Parathyroid adenoma (tissue), 2 donors: ENCODE results near the gene NOP10.
A peak's percentile ranks its signal among the peaks of the same experiment; 100 is the strongest.

ENCODE experiments used
- H2AFZ ChIP-seq: fragments of 300-600 bp; sonication (generic); one replicate; pipeline ENCODE4 v1.7.0; 2017; ENCODE audit warnings: antibody characterized with exemption, mild to moderate bottlenecking
- H3K27ac ChIP-seq: fragments of 300-600 bp; sonication (generic); one replicate; pipeline ENCODE4 v1.7.0; 2017
- H3K27me3 ChIP-seq: fragments of 300-600 bp; sonication (generic); one replicate; pipeline ENCODE4 v1.7.0; 2017; ENCODE audit warnings: low read length; ENCODE audit not compliant: control insufficient read depth, insufficient read depth
- H3K36me3 ChIP-seq: fragments of 300-600 bp; sonication (generic); one replicate; pipeline ENCODE4 v1.7.0; 2017; ENCODE audit warnings: low read length; ENCODE audit not compliant: control insufficient read depth, insufficient read depth
- H3K4me1 ChIP-seq: fragments of 300-600 bp; sonication (generic); one replicate; pipeline ENCODE4 v1.7.0; 2017; ENCODE audit warnings: control low read depth
- H3K4me2 ChIP-seq: fragments of 300-600 bp; sonication (generic); one replicate; pipeline ENCODE4 v1.7.0; 2017; ENCODE audit warnings: low read length
- H3K4me3 ChIP-seq: fragments of 300-600 bp; sonication (generic); one replicate; pipeline ENCODE4 v1.7.0; 2017; ENCODE audit warnings: low read depth, low read length
- H3K79me2 ChIP-seq: fragments of 300-600 bp; sonication (generic); one replicate; pipeline ENCODE4 v1.7.0; 2017; ENCODE audit warnings: control low read depth
- H3K9ac ChIP-seq: fragments of 300-600 bp; sonication (generic); one replicate; pipeline ENCODE4 v1.7.0; 2017; ENCODE audit warnings: mild to moderate bottlenecking
- H3K9me3 ChIP-seq: fragments of 300-600 bp; sonication (generic); one replicate; pipeline ENCODE4 v1.7.0; 2017; ENCODE audit warnings: low read length; ENCODE audit not compliant: control insufficient read depth
- TF ChIP-seq, protein P1 (sequence below): fragments of 300-600 bp; sonication (generic); IDR thresholded peaks from one replicate; pipeline ENCODE4 v1.7.0; 2017; ENCODE audit warnings: antibody characterized with exemption, mild to moderate bottlenecking
- donor health status: primary hyperparathyroidism.

The NOP10 gene

DNA sequence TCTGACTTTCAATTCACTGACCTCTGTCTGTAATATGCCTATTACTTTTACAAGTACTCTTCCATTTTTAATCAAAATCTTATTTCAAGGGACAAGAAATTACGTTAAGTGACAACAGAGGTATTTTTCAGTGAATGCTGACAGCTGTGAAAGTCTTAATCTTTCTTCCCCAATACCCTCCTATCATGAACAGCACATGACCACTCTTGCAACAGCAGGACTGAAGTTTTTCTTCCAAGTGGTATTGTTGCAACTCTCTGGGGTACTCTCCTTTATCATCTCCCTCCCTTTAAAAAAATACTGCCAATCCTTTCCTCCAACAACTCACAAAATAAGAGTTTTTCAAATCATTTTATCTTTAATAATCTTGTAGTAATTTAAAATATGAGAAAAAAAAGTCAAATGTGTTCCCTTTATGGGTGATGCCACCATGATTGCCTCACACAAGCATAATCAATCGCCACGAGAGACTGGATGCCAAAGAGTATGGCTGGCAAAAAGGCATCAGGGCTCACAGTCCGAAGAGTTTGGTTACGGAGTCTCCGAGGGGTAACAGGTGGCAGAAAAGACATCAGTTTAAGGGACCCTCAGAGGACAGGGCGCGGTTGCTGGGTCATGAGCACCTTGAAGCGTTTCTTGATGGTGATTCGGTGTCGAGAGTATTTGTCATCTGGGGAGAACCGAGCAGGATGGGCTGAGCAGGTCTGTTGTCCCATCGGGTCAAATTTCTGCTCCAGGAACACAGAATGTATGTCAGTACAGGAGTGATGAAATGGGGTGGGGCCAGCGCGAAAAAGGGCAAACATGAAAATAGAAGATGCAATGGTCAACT, 1.3 kb downstream of the NOP10 start:
- TF ChIP-seq, protein P1, sequence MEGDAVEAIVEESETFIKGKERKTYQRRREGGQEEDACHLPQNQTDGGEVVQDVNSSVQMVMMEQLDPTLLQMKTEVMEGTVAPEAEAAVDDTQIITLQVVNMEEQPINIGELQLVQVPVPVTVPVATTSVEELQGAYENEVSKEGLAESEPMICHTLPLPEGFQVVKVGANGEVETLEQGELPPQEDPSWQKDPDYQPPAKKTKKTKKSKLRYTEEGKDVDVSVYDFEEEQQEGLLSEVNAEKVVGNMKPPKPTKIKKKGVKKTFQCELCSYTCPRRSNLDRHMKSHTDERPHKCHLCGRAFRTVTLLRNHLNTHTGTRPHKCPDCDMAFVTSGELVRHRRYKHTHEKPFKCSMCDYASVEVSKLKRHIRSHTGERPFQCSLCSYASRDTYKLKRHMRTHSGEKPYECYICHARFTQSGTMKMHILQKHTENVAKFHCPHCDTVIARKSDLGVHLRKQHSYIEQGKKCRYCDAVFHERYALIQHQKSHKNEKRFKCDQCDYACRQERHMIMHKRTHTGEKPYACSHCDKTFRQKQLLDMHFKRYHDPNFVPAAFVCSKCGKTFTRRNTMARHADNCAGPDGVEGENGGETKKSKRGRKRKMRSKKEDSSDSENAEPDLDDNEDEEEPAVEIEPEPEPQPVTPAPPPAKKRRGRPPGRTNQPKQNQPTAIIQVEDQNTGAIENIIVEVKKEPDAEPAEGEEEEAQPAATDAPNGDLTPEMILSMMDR = no peak
- Histone ChIP-seq H3K79me2 (no peaks in the 10 kb centered on the region), H3K27me3 (no peaks in the 10 kb centered on the region), H3K27ac (no peak overlapping the region), H3K9me3 (no peaks in the 10 kb centered on the region), H2AFZ (no peak overlapping the region), H3K36me3 (no peaks in the 10 kb centered on the region), H3K4me1 (no peaks in the 10 kb centered on the region), H3K4me2 (peak overlapping the region; percentile 51), H3K9ac (no peak overlapping the region), H3K4me3 (peak overlapping the region; percentile 69)

DNA sequence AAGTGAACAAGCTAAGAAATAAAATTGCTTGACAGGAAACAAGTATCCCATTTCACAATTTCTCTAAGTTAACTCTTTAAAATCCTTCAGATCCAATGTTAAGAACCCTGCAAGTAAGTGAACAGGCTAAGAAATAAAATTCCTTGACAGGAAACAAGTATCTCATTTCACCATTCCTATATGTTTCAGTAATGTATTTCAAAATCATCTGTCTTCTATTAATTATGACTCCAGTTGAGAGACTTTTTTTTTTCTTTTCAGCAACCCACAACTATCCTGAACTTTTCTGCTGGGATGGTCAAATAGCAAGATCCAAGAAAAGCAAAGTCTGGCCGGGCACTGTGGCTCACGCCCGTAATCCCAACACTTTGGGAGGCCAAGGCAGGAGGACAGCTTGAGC, 3.0 kb downstream of the NOP10 start:
- Histone ChIP-seq H3K27ac (no peak overlapping the region), H3K79me2 (no peaks in the 10 kb centered on the region), H3K4me2 (no peak overlapping the region), H3K36me3 (no peaks in the 10 kb centered on the region), H2AFZ (no peak overlapping the region), H3K4me3 (no peak overlapping the region), H3K9me3 (no peaks in the 10 kb centered on the region), H3K9ac (no peak overlapping the region), H3K4me1 (no peaks in the 10 kb centered on the region), H3K27me3 (no peaks in the 10 kb centered on the region)
- TF ChIP-seq, protein P1 = no peak

DNA sequence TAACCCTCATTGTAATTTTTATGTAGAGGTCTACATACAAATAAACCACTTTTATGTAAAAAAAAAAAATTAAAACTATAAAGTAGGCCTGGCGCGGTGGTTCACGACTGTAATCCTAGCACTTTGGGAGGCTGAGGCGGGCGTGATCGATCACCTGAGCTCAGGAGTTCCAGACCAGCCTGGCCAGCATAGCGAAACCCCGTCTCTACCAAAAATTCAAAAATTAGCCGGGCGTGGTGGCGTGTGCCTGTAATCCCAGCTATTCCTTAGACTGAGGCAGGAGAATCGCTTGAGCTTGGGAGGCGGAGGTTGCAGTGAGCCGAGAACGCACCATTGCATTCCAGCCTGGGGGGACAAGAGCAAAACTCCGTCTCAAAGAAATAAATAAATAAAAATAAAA, 4.6 kb downstream of the NOP10 start:
- no peaks in the 10 kb centered on the region for H3K79me2 ChIP-seq
- TF ChIP-seq, protein P1 = no peak
- no peak overlapping the region for H3K27ac ChIP-seq
- H3K36me3 ChIP-seq = no peaks in the 10 kb centered on the region
- H3K4me3 ChIP-seq = peak overlapping the region; percentile 76
- H3K27me3 ChIP-seq = no peaks in the 10 kb centered on the region
- peak overlapping the region; percentile 74 for H3K4me2 ChIP-seq
- H3K9ac ChIP-seq = no peak overlapping the region
- no peaks in the 10 kb centered on the region for H3K4me1 ChIP-seq
- no peaks in the 10 kb centered on the region for H3K9me3 ChIP-seq
- H2AFZ ChIP-seq = peak overlapping the region; percentile 91

DNA sequence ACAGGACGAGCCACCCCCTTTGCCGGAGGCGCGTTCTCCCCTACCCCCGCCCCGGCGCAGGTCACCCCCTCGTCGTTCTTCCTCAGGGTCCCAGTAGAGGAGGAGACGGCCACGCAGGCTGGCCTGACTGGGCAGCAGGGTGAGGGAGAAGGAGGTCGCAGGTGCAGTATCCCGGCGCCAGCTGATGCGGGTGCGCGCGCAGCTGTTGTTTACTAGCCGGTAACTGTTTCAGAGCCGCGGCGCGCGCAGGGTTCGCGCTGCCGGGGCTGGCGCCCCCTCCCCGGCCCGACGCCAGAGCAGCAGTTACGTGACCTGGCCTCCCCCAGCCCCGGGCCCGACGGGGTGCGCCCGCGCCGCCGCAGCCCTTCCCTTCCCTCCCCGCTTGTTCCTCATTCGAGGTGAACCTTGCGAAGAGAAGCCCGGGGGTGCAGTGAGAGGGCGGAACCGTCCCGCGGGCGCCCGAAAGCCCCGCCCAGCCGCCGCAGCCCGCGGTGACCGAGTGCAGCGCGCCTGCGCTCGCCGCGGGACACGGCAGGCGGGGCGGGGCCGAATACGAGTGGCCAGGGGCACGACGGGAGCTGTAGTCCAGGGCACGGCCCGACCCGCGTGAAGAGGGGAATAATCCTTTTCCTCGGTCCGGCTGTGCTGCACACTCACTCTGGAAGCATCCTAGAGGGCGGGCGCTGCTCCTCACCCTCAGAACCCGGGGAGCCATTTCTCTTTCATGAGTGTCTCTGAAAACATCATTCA, 5.2 kb downstream of the NOP10 start, which contains the start of gene SLC12A6:
TSS of gene SLC12A6 (minus strand) at position 225 of the 750 bp plus-strand sequence. CDS start 1,101 bp downstream, outside the sequence.
- H3K4me3 ChIP-seq = peak within 1 kb of the TSS; percentile 76
- H3K27me3 ChIP-seq = no peaks in the 10 kb centered on the region
- H3K79me2 ChIP-seq = no peaks in the 10 kb centered on the region
- no peak within 1 kb of the TSS for H3K9ac ChIP-seq
- H3K4me2 ChIP-seq = peak within 1 kb of the TSS; percentile 86
- no peaks in the 10 kb centered on the region for H3K9me3 ChIP-seq
- TF ChIP-seq, protein P1 = no peak
- peak within 1 kb of the TSS; percentile 91 for H2AFZ ChIP-seq
- H3K36me3 ChIP-seq = no peaks in the 10 kb centered on the region
- no peaks in the 10 kb centered on the region for H3K4me1 ChIP-seq
- H3K27ac ChIP-seq = peak within 1 kb of the TSS; percentile 61
